ACC112 (cell line): ENCODE results near the gene BAIAP2.

Source experiments
- H2AFZ ChIP-seq: fragments of 200-600 bp; sonication (generic); one replicate; pipeline ENCODE4 v1.6.0; 2017; ENCODE audit warnings: antibody characterized with exemption, low read length; ENCODE audit not compliant: unreplicated experiment
- H3K27ac ChIP-seq: fragments of 200-600 bp; sonication (generic); 2 replicates; pipeline ENCODE4 v1.5.1; 2014; ENCODE audit warnings: low read depth, mild to moderate bottlenecking, antibody characterized with exemption, low read length, moderate library complexity
- H3K27me3 ChIP-seq: fragments of 200-600 bp; sonication (generic); 2 replicates; pipeline ENCODE4 v1.6.1; 2014; ENCODE audit warnings: mild to moderate bottlenecking, antibody characterized with exemption, low read length, moderate library complexity, mixed read lengths; ENCODE audit not compliant: insufficient read depth
- H3K36me3 ChIP-seq: fragments of 200-600 bp; sonication (generic); 2 replicates; pipeline ENCODE4 v1.6.1; 2016; ENCODE audit warnings: mild to moderate bottlenecking, antibody characterized with exemption, low read length, moderate library complexity, mixed read lengths; ENCODE audit not compliant: insufficient read depth
- H3K4me1 ChIP-seq: fragments of 200-600 bp; sonication (generic); one replicate; pipeline ENCODE4 v1.6.1; 2016; ENCODE audit warnings: low read length, mixed read lengths; ENCODE audit not compliant: insufficient read depth, unreplicated experiment, control insufficient read depth
- H3K4me3 ChIP-seq: fragments of 200-600 bp; sonication (generic); 2 replicates; pipeline ENCODE4 v1.5.1; 2014; ENCODE audit warnings: mild to moderate bottlenecking, low read depth, low read length
- H3K79me2 ChIP-seq: fragments of 200-600 bp; sonication (generic); one replicate; pipeline ENCODE4 v1.6.0; 2016; ENCODE audit warnings: low read length; ENCODE audit not compliant: control insufficient read depth, unreplicated experiment, insufficient read depth

Gene BAIAP2

DNA sequence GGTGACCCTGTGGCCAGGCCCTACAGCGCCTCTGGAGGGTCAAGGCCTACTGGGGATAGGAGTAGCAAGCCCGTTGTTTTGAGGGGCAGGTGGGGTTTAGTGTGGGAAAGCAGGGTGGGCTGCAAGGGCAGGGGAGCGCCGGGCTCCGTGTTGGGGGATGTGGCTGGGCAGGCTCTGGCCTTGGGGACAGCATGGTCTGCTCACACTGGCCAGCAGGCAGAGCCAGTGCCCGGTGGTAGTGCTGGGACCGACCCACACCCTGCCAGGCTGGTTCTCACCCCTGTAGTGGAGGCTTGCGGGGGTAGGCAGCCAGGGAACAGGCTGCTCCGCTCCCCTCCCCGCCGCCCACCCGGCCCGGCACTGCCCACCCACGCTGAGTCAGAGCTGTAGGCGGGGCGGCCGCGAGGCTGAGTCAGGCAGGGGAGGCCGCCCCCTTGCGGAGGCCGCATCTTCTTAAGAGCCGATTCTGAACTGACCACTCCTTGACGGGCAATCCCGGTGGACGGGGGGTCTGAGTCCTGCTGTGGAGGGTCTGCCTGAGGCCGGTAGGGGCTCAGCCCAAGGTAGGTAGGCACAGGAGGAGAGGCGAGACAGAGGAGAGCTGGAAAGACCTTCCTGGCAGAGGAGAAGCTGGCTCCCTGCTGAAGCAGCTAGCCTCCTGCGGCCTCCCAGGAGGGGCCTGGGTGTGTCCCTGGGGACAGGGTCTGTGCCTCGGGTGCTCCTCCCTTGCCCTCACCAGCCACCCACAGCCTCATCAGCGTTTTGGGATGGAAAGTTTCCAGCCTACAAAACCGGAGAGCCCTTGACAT lies 62.4 kb downstream of the BAIAP2 start:
- H3K4me1 ChIP-seq, result peaks cover 42% of the 10 kb centered on the region
- no peaks in the 10 kb centered on the region for H3K36me3 ChIP-seq
- H3K79me2 ChIP-seq, result no peaks in the 10 kb centered on the region
- H3K27me3 ChIP-seq, result no peaks in the 10 kb centered on the region
- peak overlapping the region; percentile 63 for H3K27ac ChIP-seq
- H3K4me3 ChIP-seq, result peak overlapping the region; percentile 67
- H2AFZ ChIP-seq, result no peak overlapping the region

DNA sequence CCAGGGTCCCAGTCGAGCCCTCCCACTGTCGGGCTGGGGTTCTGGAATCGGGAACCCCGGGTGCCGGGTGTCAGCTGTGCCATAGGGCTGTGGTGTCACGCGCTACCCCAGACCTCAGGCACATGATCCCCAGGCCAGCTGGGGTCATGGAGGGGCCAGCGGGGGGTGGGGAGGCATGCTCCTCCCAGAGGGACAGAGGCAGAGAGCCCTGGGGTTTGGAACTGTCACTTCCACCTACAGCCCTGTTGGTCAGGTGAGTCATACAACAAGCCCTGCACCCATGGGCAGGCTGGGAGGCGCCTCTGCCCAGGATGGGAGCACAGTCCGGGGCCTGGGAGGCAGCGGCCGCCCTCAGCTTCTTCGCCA lies 63.0 kb downstream of the BAIAP2 start:
- Histone ChIP-seq H3K27ac (peak overlapping the region; percentile 63), H2AFZ (no peak overlapping the region)

DNA sequence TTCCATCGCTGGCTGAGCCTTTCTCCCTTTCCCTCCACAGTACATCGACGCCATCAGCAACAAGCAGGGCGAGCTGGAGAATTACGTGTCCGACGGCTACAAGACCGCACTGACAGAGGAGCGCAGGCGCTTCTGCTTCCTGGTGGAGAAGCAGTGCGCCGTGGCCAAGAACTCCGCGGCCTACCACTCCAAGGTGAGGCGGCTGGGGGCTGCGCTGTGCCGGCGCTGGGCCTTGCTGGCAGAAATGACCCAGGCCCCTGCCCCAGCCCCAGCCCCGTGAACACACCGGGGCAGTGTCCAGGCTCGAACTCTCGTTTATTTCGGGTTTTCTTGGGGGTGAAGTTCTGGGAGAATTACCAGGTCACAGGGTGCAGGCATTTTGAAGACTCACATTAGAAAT lies 64.9 kb downstream of the BAIAP2 start:
- Histone ChIP-seq H2AFZ (no peak overlapping the region), H3K4me3 (no peak overlapping the region), H3K27me3 (no peaks in the 10 kb centered on the region), H3K79me2 (no peaks in the 10 kb centered on the region), H3K4me1 (peaks cover 33% of the 10 kb centered on the region), H3K27ac (no peak overlapping the region), H3K36me3 (no peaks in the 10 kb centered on the region)

More for the DNA sequence above, 63.0 kb downstream of the BAIAP2 start:
- H3K79me2 ChIP-seq, result no peaks in the 10 kb centered on the region
- peaks cover 42% of the 10 kb centered on the region for H3K4me1 ChIP-seq
- H3K36me3 ChIP-seq, result no peaks in the 10 kb centered on the region
- H3K4me3 ChIP-seq, result peak overlapping the region; percentile 67
- no peaks in the 10 kb centered on the region for H3K27me3 ChIP-seq

DNA sequence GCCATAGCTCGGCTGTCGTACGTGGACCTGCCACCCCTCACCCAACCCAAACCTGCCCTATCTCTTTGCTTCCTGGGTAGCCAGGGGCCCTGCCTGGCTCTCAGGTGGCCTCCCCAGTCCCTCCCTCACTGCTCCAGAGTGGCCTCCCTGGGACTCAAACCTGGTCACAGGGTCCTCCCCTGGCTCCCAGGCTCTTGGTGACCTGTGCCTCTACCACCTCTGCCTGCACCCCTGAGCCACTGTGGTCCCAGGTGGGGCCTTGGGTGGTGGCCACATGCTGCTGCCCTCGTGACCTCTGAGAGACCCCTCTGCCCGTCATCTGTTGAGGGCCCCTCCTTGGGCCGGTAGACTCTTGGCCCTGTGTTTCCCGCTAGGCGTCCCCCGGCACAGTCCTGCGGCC lies 65.7 kb downstream of the BAIAP2 start:
- Histone ChIP-seq H3K27me3 (no peaks in the 10 kb centered on the region), H2AFZ (no peak overlapping the region), H3K4me1 (peaks cover 27% of the 10 kb centered on the region), H3K36me3 (no peaks in the 10 kb centered on the region), H3K4me3 (no peak overlapping the region), H3K79me2 (no peaks in the 10 kb centered on the region), H3K27ac (no peak overlapping the region)

DNA sequence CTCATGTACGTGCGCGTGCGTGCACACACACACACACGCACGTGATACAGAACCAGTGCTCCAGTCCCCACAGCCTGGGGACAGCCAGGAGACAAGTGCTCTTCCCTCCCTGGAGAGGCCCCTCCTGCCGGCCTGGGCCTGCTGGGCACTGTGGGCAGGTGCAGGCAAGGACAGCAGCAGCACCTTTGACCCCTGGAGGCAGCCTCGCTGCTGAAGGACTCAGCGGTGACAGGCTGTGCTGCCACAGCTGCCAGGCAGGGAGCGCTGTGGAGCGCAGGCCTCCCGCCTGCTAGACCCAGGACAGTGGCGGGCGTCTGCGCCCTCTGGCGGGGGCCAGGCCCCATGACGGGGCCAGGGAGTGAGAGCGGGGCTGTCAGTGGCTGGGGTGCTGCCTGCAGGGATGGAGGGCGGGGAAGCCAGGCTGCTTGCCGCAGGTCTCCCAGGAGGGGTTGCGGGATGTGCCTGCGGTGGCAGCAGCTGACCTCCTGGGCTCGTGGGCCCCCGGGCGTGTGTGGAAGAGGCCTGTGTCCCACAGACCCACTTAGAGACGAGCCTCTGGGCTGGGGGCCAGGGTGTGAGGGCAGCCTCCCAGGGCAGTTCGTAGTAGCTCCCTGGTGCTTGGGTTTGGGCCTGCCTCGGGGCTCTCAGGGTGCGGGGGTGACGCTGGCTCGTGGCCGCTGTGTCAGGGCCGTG lies 66.8 kb downstream of the BAIAP2 start:
- H3K27ac ChIP-seq, result no peak overlapping the region
- peaks cover 16% of the 10 kb centered on the region for H3K4me1 ChIP-seq
- no peak overlapping the region for H2AFZ ChIP-seq
- no peak overlapping the region for H3K4me3 ChIP-seq
- H3K27me3 ChIP-seq, result no peaks in the 10 kb centered on the region
- H3K36me3 ChIP-seq, result no peaks in the 10 kb centered on the region
- H3K79me2 ChIP-seq, result no peaks in the 10 kb centered on the region

DNA sequence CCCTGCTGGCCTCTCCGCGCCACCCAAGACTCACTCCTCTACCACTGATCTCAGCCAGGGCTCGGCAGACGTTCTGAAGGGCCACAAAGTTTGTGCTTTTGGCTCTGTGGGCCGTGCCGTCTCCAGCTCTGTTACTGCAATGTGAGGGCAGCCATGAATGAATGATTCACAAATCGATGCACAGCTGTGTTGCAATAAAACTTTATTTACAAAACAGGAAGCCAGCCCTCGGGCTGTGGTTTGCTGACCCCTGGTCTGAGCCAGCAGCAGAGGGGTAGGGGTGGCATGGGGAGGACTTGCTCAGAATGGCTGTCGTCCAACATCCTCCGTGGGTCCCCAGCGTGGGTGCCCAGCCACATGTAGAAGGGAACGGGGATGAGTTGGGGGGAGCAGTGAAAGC lies 67.4 kb downstream of the BAIAP2 start:
- no peaks in the 10 kb centered on the region for H3K79me2 ChIP-seq
- H3K27ac ChIP-seq, result no peak overlapping the region
- no peak overlapping the region for H3K4me3 ChIP-seq
- no peaks in the 10 kb centered on the region for H3K27me3 ChIP-seq
- H3K36me3 ChIP-seq, result no peaks in the 10 kb centered on the region
- H2AFZ ChIP-seq, result no peak overlapping the region
- peaks cover 11% of the 10 kb centered on the region for H3K4me1 ChIP-seq

DNA sequence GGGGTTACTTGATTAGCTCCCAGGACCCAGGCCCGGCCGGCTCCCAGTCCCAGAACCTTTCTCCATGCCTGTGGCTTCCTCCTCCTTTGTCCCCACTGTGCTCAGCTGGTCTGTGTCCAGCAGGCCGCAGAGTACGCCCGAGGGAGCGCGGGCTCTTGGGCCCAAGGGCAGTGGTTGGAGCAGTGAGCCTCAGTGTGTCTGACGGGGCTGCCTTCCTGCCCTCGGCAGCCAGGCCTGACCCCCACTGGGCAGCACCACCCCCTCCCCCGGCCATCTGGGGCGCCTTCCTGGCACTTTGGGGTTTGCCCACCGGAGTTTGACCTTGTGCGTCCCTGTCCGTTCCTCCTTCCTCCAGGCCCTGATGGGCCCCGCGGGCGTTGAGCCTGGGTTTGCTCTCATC lies 67.9 kb downstream of the BAIAP2 start:
- H3K79me2 ChIP-seq, result no peaks in the 10 kb centered on the region
- no peaks in the 10 kb centered on the region for H3K27me3 ChIP-seq
- no peak overlapping the region for H3K4me3 ChIP-seq
- peaks cover 7% of the 10 kb centered on the region for H3K4me1 ChIP-seq
- no peak overlapping the region for H3K27ac ChIP-seq
- no peaks in the 10 kb centered on the region for H3K36me3 ChIP-seq
- no peak overlapping the region for H2AFZ ChIP-seq

DNA sequence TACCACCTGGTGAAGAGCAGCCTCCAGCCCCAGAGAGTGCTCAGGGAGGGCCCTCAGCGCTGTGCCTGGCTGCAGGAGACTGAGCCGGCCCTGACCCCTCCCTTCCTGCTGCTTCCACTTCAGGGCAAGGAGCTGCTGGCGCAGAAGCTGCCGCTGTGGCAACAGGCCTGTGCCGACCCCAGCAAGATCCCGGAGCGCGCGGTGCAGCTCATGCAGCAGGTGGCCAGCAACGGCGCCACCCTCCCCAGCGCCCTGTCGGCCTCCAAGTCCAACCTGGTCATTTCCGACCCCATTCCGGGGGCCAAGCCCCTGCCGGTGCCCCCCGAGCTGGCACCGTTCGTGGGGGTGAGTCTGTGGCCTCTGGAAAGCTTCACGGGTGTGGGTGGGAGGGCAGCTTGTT lies 68.4 kb downstream of the BAIAP2 start:
- no peaks in the 10 kb centered on the region for H3K36me3 ChIP-seq
- no peaks in the 10 kb centered on the region for H3K79me2 ChIP-seq
- peaks cover 2% of the 10 kb centered on the region for H3K4me1 ChIP-seq
- H2AFZ ChIP-seq, result no peak overlapping the region
- H3K27ac ChIP-seq, result no peak overlapping the region
- H3K27me3 ChIP-seq, result no peaks in the 10 kb centered on the region
- H3K4me3 ChIP-seq, result no peak overlapping the region

DNA sequence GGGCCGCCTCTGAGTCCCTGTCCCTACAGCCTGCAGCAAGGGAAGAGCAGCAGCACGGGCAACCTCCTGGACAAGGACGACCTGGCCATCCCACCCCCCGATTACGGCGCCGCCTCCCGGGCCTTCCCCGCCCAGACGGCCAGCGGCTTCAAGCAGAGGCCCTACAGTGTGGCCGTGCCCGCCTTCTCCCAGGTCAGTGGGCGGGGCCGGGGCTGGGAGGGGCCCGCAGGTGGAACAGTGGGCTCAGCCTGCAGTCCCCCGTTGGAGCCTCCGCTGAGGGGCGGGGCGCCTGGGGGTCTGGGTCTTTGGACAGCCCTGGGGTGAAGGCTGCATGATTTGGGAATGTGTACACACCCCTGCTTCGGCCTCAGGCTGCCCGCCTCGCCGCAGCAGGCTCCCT lies 71.8 kb downstream of the BAIAP2 start:
- Histone ChIP-seq H3K27me3 (no peaks in the 10 kb centered on the region), H3K36me3 (no peaks in the 10 kb centered on the region), H3K4me3 (no peak overlapping the region), H3K4me1 (no peaks in the 10 kb centered on the region), H3K79me2 (no peaks in the 10 kb centered on the region), H2AFZ (no peak overlapping the region), H3K27ac (no peak overlapping the region)

DNA sequence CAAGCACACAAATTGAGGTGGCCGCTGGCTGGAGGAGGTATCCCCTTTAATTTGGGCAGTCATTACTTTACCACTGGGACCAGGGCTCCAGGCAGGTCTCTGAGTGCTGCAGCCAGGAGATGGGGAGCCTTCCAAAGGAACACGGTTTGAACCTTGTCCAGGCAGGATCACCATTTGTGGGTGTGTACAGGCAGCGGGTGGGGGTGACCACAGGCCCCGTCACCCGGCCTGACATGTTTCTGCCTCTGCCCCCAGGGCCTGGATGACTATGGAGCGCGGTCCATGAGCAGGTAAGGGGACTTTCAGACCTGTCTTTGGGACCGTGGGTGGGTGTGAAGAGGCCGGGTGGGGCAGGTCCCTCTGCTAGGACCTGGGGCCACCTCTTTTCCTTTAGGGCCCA lies 73.3 kb downstream of the BAIAP2 start:
- Histone ChIP-seq H2AFZ (no peak overlapping the region), H3K27me3 (no peaks in the 10 kb centered on the region), H3K4me1 (no peaks in the 10 kb centered on the region), H3K36me3 (no peaks in the 10 kb centered on the region), H3K27ac (no peak overlapping the region), H3K79me2 (no peaks in the 10 kb centered on the region), H3K4me3 (no peak overlapping the region)

DNA sequence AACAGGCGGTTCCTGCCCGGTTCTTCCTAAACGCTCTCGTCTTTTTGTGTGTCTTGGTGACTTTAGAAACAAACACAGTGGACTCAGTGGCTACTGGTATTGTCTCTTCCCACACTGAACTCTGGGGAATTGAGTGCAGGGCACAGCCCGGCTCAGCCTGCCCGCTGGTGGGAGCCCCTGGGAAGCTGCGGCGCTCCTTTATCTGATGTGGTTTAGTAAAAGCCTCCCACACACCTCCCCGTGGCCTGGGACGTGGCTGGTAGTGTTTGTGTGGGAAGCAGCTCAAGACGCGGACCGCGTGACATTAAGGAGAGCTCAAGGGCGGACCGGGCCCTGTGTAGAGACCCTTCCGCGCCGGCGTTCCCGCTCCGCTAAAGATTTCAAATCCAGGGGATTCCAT lies 75.0 kb downstream of the BAIAP2 start:
- no peak overlapping the region for H2AFZ ChIP-seq
- no peaks in the 10 kb centered on the region for H3K79me2 ChIP-seq
- no peaks in the 10 kb centered on the region for H3K4me1 ChIP-seq
- H3K27me3 ChIP-seq, result no peaks in the 10 kb centered on the region
- H3K4me3 ChIP-seq, result no peak overlapping the region
- H3K36me3 ChIP-seq, result no peaks in the 10 kb centered on the region
- H3K27ac ChIP-seq, result no peak overlapping the region
